Measurements from ENCODE around the gene CLEC9A.

DNA sequence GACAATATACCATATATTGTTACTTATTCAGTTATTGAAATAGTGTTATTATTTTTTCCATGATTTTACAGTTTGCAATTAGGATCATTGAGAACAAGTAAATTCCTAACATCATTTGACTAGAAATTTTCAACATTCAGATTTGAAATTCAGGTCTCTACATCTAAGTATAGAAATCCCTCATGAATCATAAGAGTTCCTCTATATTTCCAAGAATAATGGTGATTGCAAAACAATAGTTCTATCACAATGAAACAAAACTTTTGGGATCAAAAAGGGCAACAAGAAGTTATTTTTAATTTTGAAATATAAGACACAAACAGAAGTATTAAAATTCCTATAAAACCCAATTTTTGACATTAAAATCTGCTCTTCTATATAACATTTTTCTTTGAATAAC, 57.5 kb downstream of the CLEC9A start:
- TF ChIP-seq ZNF565 (CRISPR knock-in tag; conservative IDR thresholded peaks at IDR 0.05; ENCODE audit: low read depth) (no peak), GLIS3 (CRISPR knock-in tag; IDR thresholded peaks at IDR 0.05) (no peak), PPARA (CRISPR knock-in tag; IDR thresholded peaks at IDR 0.05; ENCODE audit: borderline replicate concordance) (no peak), ZFP3 (CRISPR knock-in tag; IDR thresholded peaks at IDR 0.05) (no peak), ARNTL (CRISPR knock-in tag; IDR thresholded peaks at IDR 0.05; ENCODE audit: borderline replicate concordance, low read depth) (no peak), SNAI2 (CRISPR knock-in tag; IDR thresholded peaks at IDR 0.05) (no peak), BACH2 (CRISPR knock-in tag; IDR thresholded peaks at IDR 0.05; ENCODE audit: borderline replicate concordance) (no peak), ESRRG (CRISPR knock-in tag; IDR thresholded peaks at IDR 0.05) (no peak), ZFP30 (CRISPR knock-in tag; IDR thresholded peaks at IDR 0.05) (no peak)
- TF ChIP-seq, protein P1, sequence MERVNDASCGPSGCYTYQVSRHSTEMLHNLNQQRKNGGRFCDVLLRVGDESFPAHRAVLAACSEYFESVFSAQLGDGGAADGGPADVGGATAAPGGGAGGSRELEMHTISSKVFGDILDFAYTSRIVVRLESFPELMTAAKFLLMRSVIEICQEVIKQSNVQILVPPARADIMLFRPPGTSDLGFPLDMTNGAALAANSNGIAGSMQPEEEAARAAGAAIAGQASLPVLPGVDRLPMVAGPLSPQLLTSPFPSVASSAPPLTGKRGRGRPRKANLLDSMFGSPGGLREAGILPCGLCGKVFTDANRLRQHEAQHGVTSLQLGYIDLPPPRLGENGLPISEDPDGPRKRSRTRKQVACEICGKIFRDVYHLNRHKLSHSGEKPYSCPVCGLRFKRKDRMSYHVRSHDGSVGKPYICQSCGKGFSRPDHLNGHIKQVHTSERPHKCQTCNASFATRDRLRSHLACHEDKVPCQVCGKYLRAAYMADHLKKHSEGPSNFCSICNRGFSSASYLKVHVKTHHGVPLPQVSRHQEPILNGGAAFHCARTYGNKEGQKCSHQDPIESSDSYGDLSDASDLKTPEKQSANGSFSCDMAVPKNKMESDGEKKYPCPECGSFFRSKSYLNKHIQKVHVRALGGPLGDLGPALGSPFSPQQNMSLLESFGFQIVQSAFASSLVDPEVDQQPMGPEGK (CRISPR knock-in tag; IDR thresholded peaks at IDR 0.05; ENCODE audit: borderline replicate concordance): no peak
- TF ChIP-seq, protein P2, sequence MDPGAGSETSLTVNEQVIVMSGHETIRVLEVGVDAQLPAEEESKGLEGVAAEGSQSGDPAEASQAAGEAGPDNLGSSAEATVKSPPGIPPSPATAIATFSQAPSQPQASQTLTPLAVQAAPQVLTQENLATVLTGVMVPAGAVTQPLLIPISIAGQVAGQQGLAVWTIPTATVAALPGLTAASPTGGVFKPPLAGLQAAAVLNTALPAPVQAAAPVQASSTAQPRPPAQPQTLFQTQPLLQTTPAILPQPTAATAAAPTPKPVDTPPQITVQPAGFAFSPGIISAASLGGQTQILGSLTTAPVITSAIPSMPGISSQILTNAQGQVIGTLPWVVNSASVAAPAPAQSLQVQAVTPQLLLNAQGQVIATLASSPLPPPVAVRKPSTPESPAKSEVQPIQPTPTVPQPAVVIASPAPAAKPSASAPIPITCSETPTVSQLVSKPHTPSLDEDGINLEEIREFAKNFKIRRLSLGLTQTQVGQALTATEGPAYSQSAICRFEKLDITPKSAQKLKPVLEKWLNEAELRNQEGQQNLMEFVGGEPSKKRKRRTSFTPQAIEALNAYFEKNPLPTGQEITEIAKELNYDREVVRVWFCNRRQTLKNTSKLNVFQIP (CRISPR knock-in tag; IDR thresholded peaks at IDR 0.05; ENCODE audit: borderline replicate concordance, low read depth): no peak
- TF ChIP-seq, protein P3, sequence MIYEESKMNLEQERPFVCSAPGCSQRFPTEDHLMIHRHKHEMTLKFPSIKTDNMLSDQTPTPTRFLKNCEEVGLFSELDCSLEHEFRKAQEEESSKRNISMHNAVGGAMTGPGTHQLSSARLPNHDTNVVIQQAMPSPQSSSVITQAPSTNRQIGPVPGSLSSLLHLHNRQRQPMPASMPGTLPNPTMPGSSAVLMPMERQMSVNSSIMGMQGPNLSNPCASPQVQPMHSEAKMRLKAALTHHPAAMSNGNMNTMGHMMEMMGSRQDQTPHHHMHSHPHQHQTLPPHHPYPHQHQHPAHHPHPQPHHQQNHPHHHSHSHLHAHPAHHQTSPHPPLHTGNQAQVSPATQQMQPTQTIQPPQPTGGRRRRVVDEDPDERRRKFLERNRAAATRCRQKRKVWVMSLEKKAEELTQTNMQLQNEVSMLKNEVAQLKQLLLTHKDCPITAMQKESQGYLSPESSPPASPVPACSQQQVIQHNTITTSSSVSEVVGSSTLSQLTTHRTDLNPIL (CRISPR knock-in tag; IDR thresholded peaks at IDR 0.05; ENCODE audit: low read depth): no peak
- TF ChIP-seq, protein P4, sequence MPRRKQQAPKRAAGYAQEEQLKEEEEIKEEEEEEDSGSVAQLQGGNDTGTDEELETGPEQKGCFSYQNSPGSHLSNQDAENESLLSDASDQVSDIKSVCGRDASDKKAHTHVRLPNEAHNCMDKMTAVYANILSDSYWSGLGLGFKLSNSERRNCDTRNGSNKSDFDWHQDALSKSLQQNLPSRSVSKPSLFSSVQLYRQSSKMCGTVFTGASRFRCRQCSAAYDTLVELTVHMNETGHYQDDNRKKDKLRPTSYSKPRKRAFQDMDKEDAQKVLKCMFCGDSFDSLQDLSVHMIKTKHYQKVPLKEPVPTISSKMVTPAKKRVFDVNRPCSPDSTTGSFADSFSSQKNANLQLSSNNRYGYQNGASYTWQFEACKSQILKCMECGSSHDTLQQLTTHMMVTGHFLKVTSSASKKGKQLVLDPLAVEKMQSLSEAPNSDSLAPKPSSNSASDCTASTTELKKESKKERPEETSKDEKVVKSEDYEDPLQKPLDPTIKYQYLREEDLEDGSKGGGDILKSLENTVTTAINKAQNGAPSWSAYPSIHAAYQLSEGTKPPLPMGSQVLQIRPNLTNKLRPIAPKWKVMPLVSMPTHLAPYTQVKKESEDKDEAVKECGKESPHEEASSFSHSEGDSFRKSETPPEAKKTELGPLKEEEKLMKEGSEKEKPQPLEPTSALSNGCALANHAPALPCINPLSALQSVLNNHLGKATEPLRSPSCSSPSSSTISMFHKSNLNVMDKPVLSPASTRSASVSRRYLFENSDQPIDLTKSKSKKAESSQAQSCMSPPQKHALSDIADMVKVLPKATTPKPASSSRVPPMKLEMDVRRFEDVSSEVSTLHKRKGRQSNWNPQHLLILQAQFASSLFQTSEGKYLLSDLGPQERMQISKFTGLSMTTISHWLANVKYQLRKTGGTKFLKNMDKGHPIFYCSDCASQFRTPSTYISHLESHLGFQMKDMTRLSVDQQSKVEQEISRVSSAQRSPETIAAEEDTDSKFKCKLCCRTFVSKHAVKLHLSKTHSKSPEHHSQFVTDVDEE (CRISPR knock-in tag; IDR thresholded peaks at IDR 0.05): no peak
